GM12892 (cell line): ENCODE results near the gene ZNF511.

Experiments used
- POLR2A ChIP-seq: IDR thresholded peaks from 2 replicates; pipeline ENCODE4 v1.6.1; 2011; ENCODE audit warnings: low read depth, low read length, control low read depth
- POLR2AphosphoS5 ChIP-seq: IDR thresholded peaks from 2 replicates; pipeline ENCODE4 v1.6.1; 2011; ENCODE audit warnings: low read depth, low read length, control low read depth
- TAF1 ChIP-seq: IDR thresholded peaks from 2 replicates; pipeline ENCODE4 v1.6.1; 2011; ENCODE audit warnings: low read depth, mild to moderate bottlenecking, control low read depth, low read length, borderline replicate concordance

DNA sequence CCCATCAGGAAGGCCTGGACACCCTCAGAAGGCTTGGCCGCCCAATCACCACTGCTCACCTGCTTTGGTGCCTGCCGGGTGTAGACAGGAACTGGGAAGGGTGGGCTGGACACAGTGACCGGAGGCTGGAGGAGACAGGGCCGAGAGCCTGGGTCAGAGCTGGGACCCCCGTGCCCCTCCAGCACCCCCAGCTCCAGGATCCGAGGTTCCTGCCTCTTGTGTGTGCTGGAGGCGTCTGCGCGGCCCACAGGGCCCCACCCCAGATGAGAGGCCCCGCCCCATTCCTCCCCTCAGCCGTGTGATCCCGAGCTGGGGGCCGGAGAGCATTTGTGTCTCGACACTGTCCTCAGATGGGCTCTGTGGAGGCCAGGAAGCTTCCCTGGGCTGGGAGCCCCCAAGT lies 41.4 kb upstream of the ZNF511 start:
- no peak for TF ChIP-seq POLR2A
- TF ChIP-seq TAF1: no peak
- no peak for TF ChIP-seq POLR2AphosphoS5
